ENCODE results near the gene ZBTB49.

- no peak for TF ChIP-seq CTCF (IDR thresholded peaks at IDR 0.05)
- no peak for TF ChIP-seq ZFX (IDR thresholded peaks at IDR 0.05; ENCODE audit: borderline replicate concordance)
Measured at GRCh38 chr4:4315461-4316149, 25.6 kb downstream of the ZBTB49 start.

Measured in 22Rv1 (cell line).